Measurements from ENCODE around the gene CACNA2D1. TPM values are rescaled to one million over a fixed set of nuclear protein-coding genes. Genes with fewer than 3 reads are reported as not detected.

CACNA2D1 gene
- total and polyA plus RNA-seq, 9 of the 15 experiments (the other 6 are each of a cell fraction or from before 2014, with no cell fraction given), result 0.49 TPM; not detected in 8

GRCh38 chr7:82406937-82407336, 36.6 kb downstream of the CACNA2D1 start (continued):
- no peak for TF ChIP-seq ARID4B (CRISPR knock-in tag; IDR thresholded peaks at IDR 0.05)
- no peak for TF ChIP-seq ZNF232 (CRISPR knock-in tag; IDR thresholded peaks at IDR 0.05)
- no peak for TF ChIP-seq CBX3 (IDR thresholded peaks at IDR 0.05; ENCODE audit: borderline replicate concordance in 1 of 2, low read length in 2 of 2)
- TF ChIP-seq ZNF589 (CRISPR knock-in tag; IDR thresholded peaks at IDR 0.05; ENCODE audit: low read depth), result no peak
- TF ChIP-seq PURB (CRISPR knock-in tag; IDR thresholded peaks at IDR 0.05; ENCODE audit: low read depth), result no peak
- TF ChIP-seq CREB5 (CRISPR knock-in tag; IDR thresholded peaks at IDR 0.05), result no peak

Data from K562 (cell line).